Nephron progenitor cell (in vitro differentiated cells): ENCODE results near the gene TRMT61A.

Source experiments
- DNase-seq: peaks from one replicate; pipeline ENCODE4 v3.0.0; 2021
- H3K27ac Mint-ChIP-seq: 2 replicates; pipeline ENCODE4 v1.8.0; 2021; ENCODE audit warnings: mild to moderate bottlenecking, moderate library complexity, mixed read lengths
- H3K27me3 Mint-ChIP-seq: 2 replicates; pipeline ENCODE4 v1.8.0; 2021; ENCODE audit warnings: mild to moderate bottlenecking, low read depth, mixed read lengths; ENCODE audit not compliant: poor library complexity
- H3K36me3 Mint-ChIP-seq: 2 replicates; pipeline ENCODE4 v1.8.0; 2021; ENCODE audit warnings: low read depth, mixed read lengths
- H3K4me1 Mint-ChIP-seq: 2 replicates; pipeline ENCODE4 v1.8.0; 2021; ENCODE audit warnings: mixed read lengths
- H3K4me3 Mint-ChIP-seq: 2 replicates; pipeline ENCODE4 v1.8.0; 2021; ENCODE audit warnings: mild to moderate bottlenecking, moderate library complexity, mixed read lengths
- H3K9me3 Mint-ChIP-seq: 2 replicates; pipeline ENCODE4 v1.8.0; 2021; ENCODE audit warnings: mild to moderate bottlenecking, moderate library complexity, mixed read lengths
- CTCF ChIP-seq: fragments of 200-600 bp; sonication (generic); IDR thresholded peaks from 2 replicates; pipeline ENCODE4 v1.5.0; 2021; ENCODE audit warnings: antibody characterized with exemption

TRMT61A gene

DNA sequence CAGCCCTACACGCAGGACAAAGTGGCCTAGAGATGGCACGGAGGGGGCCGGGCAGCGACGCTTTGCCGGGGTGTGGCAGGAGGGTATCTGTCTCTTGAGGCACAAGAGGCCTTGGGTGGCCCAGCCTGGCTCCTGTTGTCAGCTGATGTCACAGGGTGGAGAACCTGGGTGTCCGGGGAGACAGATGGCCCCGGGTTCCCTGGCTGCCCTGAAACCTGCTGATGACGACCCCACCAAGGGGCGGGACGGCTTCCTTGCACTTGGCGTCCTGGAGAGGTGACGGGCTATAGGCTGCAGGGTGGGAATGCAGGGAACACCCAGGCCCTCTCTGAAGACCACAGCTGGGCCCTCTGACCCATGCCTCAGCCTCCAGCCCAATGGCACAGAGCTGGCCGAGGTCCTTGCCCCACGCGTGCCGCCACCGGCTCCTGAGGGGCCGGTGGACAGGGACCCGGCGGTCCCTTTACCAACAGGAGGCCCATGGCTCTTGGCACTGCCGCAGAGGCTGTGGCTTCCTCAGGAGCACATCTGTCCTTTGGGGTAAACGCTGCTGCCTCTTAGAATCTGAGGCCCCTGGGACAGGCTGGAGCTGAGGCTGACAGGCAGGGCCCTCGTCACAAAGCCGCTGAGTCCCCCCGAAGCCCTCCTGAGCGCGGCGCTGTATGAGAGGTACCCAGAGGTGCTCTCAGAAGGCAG is 16.4 kb downstream of the TRMT61A start:
- no peak overlapping the region for H3K4me3 Mint-ChIP-seq
- H3K27ac Mint-ChIP-seq: no peak overlapping the region

GRCh38 chr14:103545915-103546651 is 17.1 kb downstream of the TRMT61A start:
- TF ChIP-seq CTCF: no peak
- Mint-ChIP-seq H3K27ac (no peak overlapping the region), H3K27me3 (no peaks in the 10 kb centered on the region), H3K36me3 (no peaks in the 10 kb centered on the region), H3K9me3 (no peaks in the 10 kb centered on the region), H3K4me3 (no peak overlapping the region), H3K4me1 (peaks cover 8% of the 10 kb centered on the region)
- DNase-seq: no peak

More for the DNA sequence above, 16.4 kb downstream of the TRMT61A start:
- TF ChIP-seq CTCF: no peak
- Mint-ChIP-seq H3K27me3 (no peaks in the 10 kb centered on the region), H3K4me1 (peaks cover 9% of the 10 kb centered on the region), H3K9me3 (no peaks in the 10 kb centered on the region), H3K36me3 (no peaks in the 10 kb centered on the region)
- no peak for DNase-seq

- DNase-seq: peak; percentile 84
Measured at GRCh38 chr14:103546652-103547454, 17.9 kb downstream of the TRMT61A start.

GRCh38 chr14:103547455-103547940 is 18.5 kb downstream of the TRMT61A start:
- no peak overlapping the region for H3K4me3 Mint-ChIP-seq
- H3K36me3 Mint-ChIP-seq: no peaks in the 10 kb centered on the region
- no peak overlapping the region for H3K27ac Mint-ChIP-seq
- no peaks in the 10 kb centered on the region for H3K9me3 Mint-ChIP-seq
- no peak for DNase-seq
- peaks cover 3% of the 10 kb centered on the region for H3K27me3 Mint-ChIP-seq
- TF ChIP-seq CTCF: no peak
- H3K4me1 Mint-ChIP-seq: peaks cover 19% of the 10 kb centered on the region

More at GRCh38 chr14:103546652-103547454, 17.9 kb downstream of the TRMT61A start:
- H3K4me3 Mint-ChIP-seq: no peak overlapping the region
- peak; percentile 88 for TF ChIP-seq CTCF
- H3K27me3 Mint-ChIP-seq: peaks cover 3% of the 10 kb centered on the region
- no peaks in the 10 kb centered on the region for H3K9me3 Mint-ChIP-seq
- H3K36me3 Mint-ChIP-seq: no peaks in the 10 kb centered on the region
- peaks cover 15% of the 10 kb centered on the region for H3K4me1 Mint-ChIP-seq
- no peak overlapping the region for H3K27ac Mint-ChIP-seq

DNA sequence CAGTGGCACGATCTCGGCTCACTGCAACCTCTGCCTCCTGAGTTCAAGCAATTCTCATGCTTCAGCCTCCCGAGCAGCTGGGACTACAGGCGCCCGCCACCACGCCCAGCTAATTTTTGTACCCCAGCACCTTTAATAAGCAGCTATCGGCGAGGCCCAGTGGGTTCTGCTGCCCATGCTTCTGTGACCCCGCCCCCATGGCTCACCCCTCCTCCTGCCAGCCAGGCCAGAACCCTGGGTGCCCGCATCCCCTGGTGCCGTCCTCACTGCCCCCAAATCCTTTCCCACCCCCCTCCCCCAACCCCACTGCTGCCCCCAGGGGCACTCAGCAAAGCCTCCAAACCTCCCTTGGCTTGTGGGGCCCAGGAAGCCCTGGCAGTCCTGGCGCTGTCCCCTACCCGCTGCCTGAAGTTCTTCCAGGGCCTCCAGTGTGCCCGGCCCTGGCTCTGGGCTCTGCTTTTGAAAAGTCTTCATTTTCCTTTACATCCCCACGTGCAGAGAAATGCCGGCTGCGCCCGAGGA is 19.0 kb downstream of the TRMT61A start:
- Mint-ChIP-seq H3K9me3 (no peaks in the 10 kb centered on the region), H3K27me3 (peaks cover 3% of the 10 kb centered on the region), H3K27ac (no peak overlapping the region), H3K4me1 (peaks cover 22% of the 10 kb centered on the region), H3K4me3 (no peak overlapping the region), H3K36me3 (no peaks in the 10 kb centered on the region)
- TF ChIP-seq CTCF: no peak
- DNase-seq: no peak
